ENCODE measurements around the gene CENPS.
"Not testable (repeated sequence)": the region's sequence is repeated elsewhere in the genome, so short reads cannot be mapped to it uniquely, and the experiment has no call there.

The CENPS gene

DNA sequence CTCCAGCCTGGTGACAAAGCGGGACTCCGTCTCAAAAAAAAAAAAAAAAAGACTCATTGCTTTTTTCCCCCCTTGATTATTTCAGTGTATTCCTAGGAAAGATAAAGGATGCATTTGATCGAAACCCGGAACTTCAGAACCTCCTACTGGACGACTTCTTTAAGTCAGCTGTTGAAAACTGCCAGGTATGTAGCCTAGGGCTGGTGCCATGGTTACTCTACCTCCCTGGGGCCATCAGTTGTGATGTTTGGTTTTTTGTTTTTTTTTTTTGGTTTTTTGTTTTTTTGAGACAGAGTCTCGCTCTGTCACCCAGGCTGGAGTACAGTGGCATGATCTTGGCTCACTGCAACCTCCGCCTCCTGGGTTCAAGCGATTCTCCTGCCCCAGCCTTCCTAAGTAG lies 11.5 kb upstream of the CENPS start:
- DNase-seq = not testable (repeated sequence)

DNA sequence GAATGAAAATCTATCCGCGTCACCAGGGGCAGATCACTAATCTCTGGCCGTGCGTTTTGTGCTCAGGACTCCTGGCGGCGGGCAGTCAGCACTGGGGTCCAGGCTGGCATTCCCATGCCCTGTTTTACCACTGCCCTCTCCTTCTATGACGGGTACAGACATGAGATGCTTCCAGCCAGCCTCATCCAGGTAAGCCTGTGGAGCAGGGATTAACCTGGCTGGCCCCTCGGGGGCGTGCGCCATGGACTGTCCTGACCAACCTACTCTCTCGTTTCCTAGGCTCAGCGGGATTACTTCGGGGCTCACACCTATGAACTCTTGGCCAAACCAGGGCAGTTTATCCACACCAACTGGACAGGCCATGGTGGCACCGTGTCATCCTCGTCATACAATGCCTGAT lies 10.9 kb upstream of the CENPS start:
- DNase-seq = no peak

DNA sequence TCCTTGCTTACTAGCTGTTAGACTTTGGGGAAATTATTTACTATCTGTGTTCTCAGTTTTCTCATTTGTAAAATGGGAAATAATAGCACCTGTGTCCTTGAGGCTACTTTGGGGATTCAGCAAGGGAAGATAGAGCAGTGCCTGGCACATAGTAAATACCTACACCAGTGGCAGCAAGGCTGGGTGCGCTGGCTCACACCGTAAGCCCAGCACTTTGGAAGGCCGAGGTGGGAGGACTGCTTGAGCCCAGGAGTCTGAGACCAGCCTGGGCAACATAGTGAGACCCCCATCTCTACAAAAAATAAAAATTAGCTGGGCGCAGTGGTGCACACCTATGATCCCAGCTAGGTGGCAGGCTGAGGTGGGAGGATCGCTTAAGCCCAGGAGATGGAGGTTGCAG lies 8.6 kb upstream of the CENPS start:
- DNase-seq = no peak

DNA sequence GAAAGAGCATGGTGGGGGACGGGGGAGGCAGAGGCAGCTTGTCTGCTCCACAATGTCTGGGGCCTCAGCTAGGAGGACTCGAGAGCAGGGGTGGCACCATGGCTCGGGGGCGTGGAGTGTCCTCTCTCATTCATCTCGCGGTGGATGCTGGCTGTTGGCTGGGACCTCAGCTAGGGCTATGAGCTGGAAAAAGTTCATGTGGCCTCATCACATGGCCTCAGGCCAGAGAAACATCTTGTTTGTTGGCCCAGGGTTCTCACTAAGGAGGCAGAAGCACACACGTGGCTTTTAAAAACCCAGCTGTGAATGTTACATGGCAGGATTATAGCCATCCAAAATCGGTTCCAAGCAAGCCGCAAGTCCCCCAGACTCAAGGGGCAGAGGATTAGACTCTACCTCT lies 6.2 kb upstream of the CENPS start:
- DNase-seq = peak in 5 of 56 donors; percentile 1 to 28 (median 3)

DNA sequence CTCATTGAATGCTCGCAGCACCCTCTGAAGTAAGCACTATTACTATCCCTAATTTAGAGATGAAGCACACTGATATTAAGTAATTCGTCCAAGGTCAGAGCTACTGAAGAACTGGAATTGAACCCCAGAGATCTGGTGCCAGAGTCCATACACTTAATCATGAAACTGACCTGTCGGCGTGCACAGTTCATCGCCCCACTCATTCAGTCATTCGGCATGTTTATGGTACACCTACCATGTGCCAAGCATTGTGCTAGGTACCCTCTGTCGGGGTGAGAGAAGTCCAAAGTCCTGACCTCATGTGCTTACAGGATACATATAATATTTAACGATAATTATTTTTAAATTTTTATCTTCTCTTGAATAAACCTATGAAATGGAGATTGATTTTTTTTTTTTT lies 5.6 kb upstream of the CENPS start:
- no peak for DNase-seq

DNA sequence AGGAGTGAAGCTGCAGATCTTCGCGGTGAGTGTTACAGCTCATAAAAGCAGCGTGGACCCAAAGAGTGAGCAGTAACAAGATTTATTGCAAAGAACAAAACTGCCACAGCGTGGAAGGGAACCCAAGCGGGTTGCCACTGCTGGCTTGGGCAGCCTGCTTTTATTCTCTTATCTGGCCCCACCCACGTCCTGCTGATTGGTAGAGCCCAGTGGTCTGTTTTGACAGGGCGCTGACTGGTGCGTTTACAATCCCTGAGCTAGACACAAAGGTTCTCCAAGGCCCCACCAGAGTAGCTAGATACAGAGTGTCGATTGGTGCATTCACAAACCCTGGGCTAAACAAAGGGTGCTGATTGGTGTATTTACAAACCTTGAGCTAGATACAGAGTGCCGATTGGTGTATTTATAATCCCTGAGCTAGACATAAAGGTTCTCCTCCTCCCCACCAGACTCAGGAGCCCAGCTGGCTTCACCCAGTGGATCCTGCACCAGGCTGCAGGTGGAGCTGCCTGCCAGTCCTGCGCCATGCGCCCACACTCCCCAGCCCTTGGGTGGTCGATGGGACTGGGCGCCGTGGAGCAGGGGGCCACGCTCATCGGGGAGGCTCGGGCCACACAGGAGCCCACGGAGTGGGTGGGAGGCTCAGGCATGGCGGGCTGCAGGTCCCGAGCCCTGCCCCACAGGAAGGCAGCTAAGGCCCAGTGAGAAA lies 4.3 kb upstream of the CENPS start:
- not testable (repeated sequence) for DNase-seq

DNA sequence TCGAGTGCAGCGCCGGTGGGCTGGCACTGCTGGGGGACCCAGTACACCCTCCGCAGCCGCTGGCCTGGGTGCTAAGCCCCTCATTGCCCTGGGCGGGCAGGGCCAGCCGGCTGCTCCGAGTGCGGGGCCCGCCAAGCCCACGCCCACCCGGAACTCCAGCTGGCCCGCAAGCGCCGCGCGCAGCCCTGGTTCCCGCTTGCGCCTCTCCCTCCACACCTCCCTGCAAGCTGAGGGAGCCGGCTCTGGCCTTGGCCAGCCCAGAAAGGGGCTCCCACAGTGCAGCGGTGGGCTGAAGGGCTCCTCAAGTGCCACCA lies 3.7 kb upstream of the CENPS start:
- not testable (repeated sequence) for DNase-seq

DNA sequence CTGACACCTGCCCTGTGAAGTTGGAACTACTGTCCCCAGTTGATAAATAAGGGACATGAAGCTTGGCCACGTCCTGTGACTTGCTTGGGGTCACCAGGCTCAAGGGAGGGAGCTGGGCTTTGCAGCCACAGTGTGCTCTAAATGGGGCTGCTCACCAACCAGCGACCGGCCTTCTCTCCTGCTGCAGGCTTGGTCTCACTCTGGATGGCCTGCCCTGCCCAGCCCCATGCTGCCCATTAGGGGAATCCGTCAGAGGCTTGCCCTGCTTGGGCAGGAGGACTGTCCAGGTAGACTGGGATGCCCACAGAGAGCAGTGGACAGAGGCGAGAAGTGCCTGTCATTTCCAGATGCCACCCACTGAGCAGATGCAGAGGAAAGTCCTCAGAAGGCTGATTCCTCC lies 1.2 kb upstream of the CENPS start:
- no peak for DNase-seq

DNA sequence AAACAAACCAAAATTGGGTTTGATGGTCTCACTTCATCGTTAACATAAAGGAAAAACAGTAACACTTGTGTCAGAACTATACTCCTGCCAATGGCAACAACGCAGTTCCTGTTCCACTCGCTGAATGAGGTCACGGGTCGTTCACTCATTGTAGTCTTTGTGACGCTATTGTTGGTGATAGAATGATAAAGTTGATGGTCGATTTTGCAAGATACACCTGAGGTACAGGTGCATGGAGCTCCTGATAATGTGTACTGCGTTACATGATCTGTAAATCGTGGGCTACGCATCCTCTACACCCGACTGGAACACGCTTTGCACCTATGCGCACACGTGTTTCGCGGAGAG lies 391 bp upstream of the CENPS start:
- peak in 2 of 56 donors; percentile 24 to 41 for DNase-seq

DNA sequence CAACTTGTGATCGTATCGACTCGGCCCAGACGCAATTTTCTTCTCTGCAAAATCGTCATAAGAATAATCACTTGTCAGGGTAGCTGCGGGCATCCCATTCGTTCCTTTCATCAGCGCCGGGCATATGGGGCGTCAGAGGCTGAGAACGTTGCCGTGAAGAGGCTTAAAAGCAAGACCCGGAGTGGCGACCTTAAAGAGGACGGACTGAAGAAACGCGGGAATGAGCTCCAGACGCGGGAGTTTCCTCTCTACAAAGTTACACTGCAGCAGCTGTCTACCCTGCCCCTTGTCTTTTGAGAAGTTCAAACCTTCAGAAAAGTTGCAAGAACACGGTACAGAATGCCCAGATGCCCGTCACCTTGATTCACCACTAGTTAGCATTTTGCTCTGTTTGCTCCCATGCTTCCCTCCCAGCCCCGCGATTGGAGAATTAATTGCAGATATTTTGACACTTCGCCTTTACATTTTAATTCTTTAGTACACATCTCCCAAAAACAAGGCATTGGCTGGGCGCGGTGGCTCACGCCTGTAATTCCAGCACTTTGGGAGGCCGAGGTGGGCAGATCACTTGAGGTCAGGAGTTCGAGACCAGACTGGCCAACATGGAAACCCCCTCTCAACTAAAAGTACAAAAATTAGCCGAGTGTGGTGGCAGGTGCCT lies 967 bp downstream of the CENPS start:
- no peak for DNase-seq

DNA sequence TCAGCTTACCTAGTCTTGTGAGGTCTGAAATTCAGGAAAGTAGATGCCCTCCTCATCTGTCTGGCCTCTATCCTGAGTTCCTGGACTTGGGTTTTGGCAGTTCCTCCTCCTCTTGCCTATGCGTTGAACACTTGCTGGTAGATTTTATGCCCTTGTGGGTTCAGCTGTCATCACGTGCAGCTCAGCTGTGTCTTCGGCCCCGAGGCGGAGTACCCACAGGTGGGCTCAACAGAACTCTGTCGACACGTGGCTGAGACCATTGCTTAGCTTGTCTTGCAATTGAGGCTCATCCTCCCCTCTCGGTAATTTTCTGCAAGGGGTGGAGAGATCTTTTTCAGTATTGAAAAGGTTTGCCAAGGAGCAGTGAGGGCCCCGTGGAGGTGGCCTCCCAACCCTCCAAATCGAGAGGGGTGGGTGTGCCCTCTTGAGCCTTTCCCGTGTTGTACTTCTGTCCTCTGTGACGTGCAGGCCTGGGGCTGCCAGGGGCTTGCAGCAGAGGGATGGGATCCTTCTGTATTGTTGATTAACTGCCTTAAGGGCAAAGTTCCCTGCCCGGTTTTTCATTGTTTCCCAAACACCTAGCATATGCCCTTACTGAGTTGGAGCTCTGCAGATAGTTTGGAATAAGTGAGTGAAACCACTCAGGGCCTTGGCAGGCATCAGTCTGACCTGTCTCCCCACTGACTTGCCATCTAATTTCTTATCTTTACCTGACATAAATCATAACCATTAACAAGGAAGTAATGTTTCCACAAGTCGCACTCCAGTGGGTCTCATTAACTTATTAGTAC lies 2.9 kb downstream of the CENPS start:
- DNase-seq = no peak

DNA sequence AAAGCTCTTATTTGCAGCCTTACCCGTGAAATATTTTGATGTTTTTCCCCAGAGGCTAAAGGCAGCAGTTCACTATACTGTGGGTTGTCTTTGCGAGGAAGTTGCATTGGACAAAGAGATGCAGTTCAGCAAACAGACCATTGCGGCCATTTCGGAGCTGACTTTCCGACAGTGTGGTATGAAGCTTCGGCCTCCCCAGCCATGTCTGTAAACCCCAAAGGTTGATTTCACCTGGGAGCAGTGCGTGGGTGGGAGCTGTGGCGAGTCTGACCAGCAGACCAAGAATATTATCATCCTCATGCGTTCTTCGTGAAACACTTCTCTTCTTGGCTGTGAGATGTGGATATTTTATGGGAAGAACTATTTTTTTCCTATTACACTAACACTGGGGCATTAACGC lies 3.6 kb downstream of the CENPS start:
- no peak for DNase-seq

DNA sequence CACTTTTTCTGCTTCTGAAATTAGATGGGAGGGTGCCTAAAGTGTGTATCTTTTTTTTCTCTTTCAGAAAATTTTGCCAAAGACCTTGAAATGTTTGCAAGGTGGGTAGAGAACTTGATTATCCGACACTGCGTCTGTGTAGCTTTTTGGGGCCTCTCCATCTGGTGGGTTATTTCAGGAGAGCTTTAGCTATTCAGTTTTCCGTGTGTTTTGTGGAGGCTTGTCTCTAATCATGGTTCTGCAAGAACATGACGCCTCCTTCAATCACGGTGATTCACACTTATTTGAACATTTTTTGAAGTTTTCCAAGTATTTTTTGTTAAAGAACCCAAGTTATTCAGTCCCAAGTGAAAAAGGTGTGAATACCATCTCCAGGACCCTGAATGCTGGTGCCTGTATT lies 4.4 kb downstream of the CENPS start:
- peak in 1 of 56 donors; percentile 3 for DNase-seq

DNA sequence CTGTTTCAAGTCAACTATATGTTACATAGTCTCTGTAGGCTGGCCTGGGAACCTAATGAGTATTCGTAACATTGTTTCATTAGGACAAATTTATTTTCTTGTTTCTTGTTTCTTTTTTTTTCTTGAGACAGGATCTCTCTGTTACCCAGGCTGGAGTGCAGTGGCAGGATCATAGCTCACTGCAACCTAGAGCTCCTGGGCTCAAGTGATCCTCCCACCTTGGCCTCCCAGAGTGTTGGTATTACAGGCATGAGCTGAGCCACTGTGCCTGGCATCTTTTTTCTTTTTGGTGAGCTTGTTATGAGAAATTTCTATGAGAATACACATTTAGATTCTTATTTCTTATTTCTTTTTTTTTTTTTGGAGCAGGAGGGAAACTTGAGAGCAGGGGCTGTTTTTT lies 6.8 kb downstream of the CENPS start:
- DNase-seq = no peak

DNA sequence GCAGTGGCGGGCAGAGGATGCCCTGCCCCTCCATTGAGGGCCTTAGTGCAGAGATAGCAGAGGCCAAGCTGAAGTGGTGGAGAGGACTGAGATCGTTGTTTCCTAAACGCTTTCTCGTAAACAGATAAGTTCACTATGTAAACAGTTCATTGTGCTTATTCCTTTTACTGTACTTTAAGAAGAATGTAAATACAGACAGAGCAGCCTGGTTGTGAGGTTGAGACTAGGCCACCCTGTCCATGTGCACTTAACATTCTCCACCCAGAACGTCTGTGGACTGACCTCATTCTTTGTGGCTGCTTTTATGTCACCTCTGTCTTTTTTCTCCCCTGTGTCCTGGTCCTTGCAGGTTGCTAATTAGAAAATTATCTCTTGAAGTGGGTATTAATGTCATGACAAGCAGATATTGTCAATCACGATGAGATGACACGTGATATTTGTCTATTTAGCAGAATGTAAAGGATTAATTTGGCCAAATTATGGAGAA lies 8.5 kb downstream of the CENPS start:
- DNase-seq = no peak

DNA sequence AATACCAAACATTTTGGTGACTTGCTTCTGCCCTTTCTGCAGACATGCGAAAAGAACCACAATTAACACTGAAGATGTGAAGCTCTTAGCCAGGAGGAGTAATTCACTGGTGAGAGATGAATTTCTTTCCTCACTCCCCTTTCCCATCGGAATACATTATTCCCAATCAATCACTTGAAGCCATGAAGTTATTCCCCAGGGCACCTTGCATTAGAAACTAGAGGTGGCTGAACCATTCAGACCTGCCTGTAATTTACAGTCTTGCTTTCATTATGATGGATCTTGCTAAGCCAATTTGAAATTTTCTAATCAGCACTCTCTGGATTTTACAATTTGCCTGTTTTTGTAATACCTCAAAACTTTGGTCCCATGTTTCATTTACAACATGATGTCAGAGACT lies 10.1 kb downstream of the CENPS start:
- DNase-seq = no peak

DNA sequence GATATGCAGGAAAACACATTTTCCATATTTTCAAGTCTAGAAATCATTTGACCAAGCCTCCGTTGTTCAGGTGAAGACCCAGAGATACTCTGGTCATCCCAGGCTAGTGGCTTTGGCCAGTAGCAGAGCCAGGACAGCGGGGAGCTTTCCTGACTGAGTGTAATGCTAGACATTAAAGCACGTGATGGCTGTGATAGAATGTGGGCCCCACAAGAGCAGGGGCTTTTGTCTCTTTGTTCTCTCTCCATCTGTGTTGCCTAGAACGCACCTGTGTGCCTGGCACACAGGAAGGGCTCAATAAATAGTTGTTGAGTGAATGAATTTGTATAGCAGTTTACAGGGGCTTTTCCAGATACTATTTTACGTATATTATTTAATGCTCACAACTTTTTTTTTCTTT lies 10.6 kb downstream of the CENPS start:
- DNase-seq = no peak

DNA sequence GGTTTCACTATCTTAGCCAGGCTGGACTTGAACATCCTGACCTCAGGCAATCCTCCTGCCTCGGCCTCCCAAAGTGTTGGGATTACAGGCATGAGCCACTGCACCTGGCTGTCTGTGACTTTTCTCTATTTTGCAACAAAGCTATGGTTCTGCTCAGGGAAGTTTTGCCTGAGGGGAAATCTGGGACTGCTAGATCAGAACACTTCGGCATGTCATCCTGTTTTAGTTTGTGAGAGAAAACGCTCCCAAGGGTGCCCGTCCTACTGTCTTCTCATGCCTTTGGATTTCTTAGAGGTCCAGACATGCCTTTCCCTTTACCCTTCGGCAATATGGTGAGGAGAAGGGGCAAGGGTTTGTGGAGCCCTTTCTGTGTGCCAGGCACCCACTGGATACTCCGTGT lies 14.0 kb downstream of the CENPS start:
- DNase-seq = no peak

DNA sequence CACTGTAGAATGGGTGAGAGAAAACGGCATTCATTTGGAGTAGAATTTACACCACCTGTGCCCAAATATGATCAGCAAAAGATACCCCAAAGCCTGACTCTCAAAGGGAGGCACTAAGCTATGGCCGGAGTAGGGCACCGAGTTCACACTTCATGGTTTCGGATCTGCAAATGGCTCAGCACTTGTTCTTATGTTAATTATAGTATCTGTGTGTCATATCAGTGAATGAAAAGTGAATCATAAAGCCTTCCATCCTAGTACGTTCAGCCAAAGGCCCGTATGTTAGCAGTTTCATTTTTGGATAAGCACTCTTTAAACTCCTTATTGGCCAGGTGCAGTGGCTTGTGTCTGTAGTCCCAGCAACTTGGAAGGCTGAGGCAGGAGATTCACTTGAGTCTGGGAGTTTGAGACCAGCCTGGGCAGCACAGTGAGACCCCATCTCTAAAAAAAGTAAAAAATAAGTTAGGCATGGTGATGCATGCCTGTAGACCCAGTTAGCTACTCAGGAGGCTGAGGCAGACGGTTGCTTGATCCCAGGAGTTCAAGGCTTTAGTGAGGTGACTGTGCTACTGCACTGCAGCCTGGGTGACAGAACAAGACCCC lies 14.7 kb downstream of the CENPS start:
- no peak for DNase-seq

DNA sequence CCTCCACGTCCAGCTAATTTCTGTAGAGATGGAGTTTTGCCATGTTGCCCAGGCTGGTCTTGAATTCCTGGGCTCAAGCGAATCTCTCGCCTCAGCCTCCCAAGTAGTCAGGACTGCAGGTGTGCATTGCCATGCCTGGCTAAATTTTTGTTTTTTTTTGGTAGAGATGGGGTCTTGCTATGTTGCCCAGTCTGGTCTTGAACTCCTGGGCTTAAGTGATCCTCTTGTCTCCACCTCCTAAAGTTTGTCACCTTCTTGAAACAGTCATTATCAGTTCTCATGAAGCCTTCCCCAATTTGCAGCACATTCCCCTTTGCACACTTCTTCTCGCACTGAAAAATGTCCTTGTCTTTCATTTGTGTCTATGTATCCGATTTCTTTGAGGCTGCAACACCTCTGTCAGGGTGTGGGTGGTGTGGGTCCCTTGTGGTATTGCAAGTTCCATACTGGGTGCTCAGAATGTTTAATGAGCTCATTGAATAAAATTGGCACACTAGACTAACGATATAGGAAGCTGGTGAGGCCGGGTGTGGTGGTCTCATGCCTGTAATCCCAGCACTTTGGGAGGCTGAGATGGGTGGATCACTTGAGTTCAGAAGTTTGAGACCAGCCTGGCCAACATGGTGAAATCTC lies 16.7 kb downstream of the CENPS start:
- DNase-seq = no peak

DNA sequence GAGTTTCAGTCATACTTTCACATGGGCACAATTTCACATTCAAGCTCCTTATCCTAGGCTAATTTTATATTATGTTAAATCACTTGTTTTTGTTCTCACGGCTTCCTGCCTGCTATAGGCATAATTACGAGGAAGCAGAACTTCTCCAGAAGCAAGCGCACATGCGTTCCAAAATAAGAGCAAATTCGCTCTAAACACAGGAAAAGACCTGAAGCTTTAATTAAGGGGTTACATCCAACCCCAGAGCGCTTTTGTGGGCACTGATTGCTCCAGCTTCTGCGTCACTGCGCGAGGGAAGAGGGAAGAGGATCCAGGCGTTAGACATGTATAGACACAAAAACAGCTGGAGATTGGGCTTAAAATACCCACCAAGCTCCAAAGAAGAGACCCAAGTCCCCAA lies 19.5 kb downstream of the CENPS start, which contains the start of gene CORT:
CORT (plus strand) TSS at position 281 of the 400 bp plus-strand sequence. CDS start 193 bp downstream, outside the sequence.
- peak in 1 of 56 donors; percentile 13 for DNase-seq
